ENCODE measurements around the gene NCKAP1. TPM values are rescaled to one million over a fixed set of nuclear protein-coding genes. Genes with fewer than 3 reads are reported as not detected.
"Not testable (repeated sequence)": the region's sequence is repeated elsewhere in the genome, so short reads cannot be mapped to it uniquely, and the experiment has no call there.

Gene NCKAP1, protein sequence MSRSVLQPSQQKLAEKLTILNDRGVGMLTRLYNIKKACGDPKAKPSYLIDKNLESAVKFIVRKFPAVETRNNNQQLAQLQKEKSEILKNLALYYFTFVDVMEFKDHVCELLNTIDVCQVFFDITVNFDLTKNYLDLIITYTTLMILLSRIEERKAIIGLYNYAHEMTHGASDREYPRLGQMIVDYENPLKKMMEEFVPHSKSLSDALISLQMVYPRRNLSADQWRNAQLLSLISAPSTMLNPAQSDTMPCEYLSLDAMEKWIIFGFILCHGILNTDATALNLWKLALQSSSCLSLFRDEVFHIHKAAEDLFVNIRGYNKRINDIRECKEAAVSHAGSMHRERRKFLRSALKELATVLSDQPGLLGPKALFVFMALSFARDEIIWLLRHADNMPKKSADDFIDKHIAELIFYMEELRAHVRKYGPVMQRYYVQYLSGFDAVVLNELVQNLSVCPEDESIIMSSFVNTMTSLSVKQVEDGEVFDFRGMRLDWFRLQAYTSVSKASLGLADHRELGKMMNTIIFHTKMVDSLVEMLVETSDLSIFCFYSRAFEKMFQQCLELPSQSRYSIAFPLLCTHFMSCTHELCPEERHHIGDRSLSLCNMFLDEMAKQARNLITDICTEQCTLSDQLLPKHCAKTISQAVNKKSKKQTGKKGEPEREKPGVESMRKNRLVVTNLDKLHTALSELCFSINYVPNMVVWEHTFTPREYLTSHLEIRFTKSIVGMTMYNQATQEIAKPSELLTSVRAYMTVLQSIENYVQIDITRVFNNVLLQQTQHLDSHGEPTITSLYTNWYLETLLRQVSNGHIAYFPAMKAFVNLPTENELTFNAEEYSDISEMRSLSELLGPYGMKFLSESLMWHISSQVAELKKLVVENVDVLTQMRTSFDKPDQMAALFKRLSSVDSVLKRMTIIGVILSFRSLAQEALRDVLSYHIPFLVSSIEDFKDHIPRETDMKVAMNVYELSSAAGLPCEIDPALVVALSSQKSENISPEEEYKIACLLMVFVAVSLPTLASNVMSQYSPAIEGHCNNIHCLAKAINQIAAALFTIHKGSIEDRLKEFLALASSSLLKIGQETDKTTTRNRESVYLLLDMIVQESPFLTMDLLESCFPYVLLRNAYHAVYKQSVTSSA
- polyA plus RNA-seq (ENCODE audit: insufficient read length), result 81.7 TPM

DNA sequence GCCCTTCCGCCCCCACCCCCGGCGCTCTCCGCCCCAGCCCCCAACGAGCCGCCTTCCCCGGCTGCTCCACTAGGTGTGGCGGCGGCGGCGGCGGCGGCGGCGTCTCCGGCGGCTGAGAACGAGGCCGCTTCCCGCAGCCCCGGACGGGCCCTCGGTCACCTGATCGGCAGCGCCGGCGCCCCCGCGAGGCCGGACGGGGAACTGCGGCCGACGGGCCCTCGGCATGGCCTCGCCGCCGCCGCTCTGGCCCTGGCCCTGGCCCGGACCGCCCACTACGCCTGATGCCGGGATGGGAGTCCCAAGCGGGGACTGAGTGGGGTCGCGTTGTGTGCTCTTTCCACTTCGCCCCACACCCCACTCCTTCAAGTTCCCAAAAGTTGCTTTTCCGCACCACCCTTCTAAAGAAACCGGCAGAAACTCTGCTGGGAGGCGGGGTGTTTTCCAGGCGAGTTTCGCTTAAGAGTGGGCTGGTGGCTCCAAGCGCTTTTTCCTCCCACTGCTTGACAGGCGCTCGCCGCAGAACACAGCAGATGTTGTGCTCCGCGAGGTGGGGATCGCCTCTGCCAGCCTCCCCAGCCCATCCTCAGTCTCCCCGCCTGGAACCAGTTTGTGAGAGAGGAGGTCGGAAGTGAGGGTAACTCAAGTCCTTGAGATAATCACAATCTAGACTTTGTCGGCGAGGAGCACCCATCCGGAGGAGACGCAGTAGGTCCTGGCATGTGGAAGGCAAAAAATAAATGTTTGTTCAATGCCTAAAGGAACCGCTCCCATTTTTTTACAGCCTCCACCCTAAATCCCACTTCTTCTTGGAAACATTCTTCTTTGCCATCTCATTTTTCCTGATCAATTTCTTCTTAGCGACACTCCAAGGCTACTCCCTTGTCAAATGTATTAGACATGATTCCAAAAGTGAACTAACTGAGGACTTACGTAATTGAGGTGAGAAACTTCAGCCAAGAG lies at the start of gene NCKAP1:
TSS of gene NCKAP1 (minus strand) at position 117 of the 960 bp plus-strand sequence. CDS start 358 bp downstream, outside the sequence.
- DNase-seq, result peak; percentile 91

DNA sequence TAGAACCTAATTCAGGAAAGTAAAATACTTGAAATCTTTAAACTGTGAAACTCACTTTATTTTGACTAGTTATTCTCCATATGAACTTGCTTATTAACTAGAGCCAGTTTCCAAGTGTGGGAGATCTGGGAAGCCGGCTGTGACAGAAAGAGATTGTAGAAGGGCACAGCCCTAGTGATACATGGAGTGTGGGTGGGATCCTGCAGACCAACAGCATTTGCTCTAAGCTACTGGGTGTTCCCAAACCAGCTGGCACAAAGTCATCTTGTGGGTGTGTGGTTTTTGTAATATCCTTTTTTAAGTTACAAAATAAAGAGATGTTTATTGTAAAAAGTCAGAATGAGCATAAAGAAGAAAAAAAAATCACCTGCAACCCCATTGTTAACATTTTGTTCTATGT lies 43.7 kb upstream of the NCKAP1 start:
- DNase-seq, result no peak

DNA sequence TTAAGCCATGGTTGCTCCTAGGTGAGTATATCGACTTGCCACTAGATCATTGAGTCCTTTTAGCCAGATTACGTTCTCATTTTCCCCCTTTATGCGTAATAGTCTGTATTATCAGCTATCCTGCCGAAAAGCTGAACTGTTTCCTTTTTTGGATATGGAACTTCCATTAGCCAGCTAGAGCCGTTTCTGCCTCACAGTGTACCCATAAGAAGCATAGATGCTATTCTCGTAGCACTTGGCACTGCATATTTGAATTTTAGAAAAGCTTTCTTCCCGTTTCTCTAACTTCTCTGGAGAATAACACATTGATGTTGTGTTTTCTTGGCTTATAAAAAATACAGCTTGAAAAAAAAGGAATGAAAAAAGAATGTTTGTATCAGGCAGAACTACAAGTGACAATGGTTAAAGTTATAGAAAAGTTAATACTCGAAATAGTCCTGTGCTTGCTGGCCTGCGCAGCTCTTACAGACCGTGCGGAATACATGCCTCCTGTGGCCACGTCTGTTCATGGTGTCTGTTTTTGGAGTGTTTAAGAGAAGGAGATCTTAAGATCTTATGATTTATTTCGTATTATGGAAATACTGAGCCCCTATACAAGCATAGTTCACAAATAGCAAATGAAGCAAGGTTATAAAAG lies 41.0 kb upstream of the NCKAP1 start:
- DNase-seq, result no peak

DNA sequence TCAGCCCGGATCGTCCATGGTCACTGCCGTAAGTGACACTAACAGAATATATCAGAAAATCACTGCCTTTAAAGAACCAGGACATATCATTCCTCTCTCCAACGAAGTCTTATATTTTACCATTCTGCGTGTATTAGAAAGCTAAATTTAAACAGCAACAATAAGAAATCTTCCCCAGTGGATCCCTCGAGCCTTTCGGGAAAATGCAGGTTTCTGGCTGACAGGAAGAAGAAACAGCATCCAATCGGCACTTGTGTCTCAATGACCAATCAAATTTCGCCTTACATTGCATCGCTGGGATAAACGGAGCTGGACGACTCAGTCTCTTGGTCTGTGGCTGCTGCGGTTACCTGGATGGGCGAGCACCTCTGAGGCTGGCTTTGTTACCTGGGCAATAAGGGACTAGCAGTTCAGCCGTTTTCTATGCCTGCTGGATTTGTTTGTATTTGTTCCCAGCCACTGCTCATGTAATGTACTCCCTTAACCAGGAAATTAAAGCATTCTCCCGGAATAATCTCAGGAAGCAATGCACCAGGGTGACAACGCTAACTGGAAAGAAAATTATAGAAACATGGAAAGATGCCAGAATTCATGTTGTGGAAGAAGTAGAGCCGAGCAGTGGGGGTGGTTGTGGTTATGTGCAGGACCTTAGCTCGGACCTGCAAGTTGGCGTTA lies 40.3 kb upstream of the NCKAP1 start, which contains the start of gene DUSP19:
TSS of gene DUSP19 (plus strand) at position 284 of the 675 bp plus-strand sequence. CDS start at position 471, 187 bp downstream.
- peak; percentile 94 for DNase-seq

DNA sequence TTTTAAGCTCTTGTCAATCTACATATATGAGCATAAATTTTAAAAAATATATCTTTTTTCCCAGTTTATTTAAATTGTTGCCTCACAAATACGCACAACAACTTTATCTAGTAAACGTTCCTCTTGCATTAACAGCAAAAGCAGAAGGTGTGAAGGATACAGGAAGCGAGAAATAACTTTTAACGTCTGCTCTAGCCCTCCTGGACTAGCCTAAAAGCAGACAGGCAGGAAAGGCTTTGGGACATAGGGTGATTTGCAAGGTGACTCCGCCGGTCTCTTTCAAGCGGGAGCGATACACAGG lies 39.9 kb upstream of the NCKAP1 start:
- no peak for DNase-seq

DNA sequence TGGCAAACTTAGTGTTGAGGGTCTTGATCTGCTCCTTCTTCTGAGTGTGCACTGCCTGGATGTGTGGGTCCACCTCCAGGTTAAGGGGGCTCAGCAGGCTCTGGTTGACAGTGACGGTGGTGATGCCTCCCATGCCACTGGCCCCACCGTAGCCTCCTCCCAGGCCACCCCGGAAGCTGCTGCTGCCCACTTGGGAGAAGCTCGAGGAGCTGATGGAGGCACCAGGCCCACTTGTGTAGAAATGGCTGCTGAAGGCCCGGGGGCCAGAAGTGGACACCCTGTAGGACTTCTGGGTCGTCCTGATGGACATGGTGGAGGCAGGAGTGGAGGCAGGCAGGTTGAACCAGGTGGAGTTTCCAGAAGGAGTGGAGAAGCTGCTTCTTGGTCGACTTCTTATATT lies 33.9 kb upstream of the NCKAP1 start:
- no peak for DNase-seq

DNA sequence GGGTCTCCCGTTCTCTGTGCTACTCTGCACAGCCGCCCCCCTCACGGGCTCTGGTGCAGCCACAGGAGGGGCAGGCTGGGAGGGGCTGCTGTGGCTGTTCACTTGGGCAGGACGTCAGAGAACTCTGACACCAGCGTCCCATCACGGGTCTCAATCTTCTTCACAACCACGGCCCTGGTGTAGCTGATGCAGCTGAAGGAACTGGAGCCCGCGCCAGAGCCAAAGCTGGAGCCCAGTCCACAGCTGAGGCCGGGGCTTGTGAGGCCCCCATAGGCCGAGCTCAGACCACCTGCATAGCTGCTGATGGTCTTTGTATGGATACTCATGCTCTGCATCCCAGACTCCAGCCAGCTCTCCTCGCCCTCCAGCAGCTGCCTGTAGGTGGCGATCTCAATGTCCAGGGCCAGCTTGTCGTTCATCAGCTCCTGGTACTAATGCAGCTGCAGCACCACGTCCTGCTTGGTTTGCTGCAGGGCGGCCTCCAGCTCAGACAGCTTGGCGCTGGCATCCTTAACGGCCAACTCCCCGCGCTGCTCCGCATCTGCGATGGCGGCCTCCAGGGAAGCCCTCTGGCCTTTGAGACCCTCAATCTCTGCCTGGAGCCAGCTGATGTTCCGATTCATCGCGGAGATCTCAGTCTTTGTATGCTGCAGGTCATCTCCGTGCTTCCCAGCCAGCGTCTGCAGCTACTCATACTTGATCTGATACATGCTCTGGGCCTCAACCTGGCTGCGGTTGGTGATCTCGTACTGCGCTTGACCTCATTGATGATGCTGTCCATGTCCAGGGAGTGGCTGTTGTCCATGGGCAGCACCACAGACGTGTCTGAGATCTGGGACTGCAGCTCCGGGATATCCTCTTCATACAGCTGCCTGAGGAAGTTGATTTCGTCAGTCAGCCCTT lies 32.9 kb upstream of the NCKAP1 start:
- DNase-seq, result no peak

DNA sequence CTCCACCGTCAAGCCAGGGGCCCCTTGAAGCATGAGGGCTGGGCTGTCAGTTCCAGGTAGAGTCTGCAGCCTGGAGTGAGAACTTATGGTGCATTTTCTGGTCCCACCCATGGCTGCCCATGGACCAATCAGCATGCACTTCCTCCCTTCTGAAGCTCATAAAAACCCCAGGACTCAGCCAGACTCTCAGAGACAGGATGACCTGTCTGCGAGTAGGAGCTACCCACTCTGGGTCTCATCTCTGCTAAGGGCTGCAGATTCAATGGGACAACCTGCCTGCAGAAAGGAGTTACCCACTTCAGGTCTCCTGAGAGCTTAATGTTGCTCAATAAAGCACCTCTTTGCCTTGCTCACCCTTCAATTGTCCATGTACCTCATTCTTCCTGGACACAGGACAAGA lies 30.9 kb upstream of the NCKAP1 start:
- DNase-seq, result no peak

DNA sequence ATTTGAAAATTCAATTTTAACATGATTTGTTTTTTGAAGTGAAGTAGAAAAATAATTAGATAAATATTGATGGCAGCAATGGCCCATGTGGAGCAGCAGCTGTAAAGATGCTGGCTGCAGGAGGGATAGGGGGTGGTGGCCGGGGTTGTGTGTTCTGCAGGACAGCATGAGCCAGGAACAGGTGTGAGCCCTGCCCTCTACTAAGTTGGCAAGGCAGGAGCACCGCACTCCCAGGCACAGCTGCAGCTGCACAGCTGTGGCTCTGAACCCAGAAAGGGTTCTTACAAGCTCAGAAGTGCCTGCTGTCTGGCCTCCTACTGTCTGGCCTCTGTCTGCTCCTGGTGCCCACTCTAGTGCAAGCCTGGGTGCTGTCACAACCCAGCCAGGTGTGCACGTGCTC lies 30.3 kb upstream of the NCKAP1 start:
- no peak for DNase-seq

DNA sequence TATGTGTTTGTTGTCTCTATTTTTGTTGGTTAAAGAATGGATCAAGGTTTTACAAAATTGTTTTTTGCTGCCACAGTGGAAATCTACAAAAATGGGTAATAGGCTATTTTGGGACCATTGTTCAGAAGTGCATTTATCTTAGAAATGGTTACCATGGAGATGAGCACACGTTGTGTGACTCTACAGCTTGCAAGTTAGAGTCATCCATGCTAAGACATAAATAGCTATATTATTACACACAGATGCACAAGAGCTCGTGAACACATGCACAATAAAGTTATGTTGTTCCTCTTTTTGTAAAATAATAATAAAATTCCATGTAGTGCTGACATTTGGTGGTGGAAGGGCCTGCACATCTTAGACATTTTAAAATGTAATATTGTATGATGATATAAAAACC lies 24.8 kb upstream of the NCKAP1 start:
- DNase-seq, result no peak

DNA sequence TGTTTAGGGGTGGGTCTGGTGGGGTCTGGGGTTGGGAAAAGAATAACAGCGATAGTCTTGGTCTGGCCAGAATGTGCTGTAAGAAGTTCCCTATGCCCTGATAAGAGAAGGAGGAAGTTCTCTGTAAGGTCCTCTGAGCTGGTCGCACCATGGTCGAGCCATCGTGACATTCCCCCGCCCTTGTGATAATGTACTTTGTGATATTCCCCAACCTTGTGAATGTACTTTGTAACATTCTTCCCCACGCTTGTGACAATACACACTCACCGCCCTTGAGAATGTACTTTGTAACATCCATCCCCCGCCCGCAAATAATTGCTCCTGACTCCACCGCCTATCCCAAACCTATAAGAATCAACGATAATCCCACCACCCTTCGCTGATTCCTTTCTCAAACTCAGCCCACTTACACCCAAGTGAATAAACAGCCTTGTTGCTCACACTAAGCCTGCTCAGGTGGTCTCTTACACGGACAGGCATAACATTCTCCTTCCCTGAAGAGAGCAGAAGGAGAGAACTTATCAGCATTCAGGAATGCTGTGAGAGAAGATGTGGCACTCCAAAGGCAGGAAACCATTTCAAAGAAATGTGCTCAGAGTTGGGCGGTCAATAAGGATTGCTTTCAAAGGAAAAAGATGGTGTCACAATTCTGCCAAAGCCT lies 22.4 kb upstream of the NCKAP1 start:
- DNase-seq, result no peak

DNA sequence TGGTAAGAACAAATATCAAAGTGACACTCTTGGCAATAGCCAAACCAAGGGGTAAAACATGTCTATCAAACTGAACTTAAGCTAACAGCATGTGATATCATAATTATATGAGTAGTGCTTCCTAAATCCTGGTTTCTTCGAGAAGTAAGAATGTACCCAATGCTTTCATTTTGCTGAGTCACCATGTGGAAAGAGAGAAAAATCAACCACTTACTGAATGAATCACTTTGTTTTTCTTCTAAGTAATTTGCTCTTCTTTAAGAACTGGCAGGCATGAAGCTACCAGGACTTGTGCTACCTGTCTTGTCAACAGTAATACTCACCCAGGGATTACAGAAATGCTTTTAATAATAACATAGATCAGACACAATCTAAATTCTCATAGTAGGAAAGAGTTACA lies 21.3 kb upstream of the NCKAP1 start:
- DNase-seq, result no peak

DNA sequence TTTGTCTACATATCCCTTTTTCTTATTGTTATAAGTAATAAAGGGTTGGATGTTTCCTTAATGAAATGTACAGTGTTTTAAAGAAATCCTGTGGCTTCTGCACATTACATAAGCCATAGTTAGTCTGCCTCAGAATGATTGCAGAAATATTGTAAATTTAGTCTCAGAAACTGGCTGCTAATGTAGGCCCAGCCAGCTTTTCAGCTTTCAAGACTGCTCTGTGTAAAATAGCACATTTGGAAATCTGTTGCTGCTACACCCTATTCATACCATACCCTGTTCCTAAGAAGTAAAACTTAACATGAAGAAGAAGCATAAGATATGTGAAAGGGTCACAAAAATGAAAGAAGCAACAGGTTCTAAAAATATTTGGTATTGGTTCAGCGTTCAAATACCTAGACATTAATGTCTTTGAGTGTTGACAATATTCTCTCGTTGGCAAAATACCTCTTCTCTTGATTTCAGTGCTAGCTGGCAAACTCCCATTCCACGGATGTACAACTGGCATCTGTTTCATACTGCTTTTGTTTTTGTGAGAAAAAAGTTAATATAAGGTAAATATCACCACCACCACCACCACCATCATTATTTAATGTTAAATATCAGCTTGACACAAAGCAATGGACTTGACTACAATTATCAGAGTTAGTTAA lies 19.2 kb upstream of the NCKAP1 start:
- DNase-seq, result no peak

DNA sequence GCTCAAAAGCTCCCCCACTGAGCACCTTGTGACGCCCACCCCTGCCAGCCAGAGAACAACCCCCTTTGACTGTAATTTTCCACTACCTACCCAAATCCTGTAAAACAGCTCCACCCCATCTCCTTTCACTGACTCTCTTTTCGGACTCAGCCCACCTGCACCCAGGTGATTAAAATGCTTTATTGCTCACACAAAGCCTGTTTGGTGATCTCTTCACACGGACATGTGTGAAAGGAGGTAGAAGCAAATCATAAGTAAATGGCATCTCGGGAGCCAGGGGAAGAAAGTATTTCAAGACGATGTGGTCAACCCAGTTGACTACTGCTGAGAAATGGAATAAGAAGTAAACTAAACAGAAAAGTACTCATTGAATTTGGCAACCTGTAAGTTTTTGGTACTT lies 11.2 kb upstream of the NCKAP1 start:
- no peak for DNase-seq

DNA sequence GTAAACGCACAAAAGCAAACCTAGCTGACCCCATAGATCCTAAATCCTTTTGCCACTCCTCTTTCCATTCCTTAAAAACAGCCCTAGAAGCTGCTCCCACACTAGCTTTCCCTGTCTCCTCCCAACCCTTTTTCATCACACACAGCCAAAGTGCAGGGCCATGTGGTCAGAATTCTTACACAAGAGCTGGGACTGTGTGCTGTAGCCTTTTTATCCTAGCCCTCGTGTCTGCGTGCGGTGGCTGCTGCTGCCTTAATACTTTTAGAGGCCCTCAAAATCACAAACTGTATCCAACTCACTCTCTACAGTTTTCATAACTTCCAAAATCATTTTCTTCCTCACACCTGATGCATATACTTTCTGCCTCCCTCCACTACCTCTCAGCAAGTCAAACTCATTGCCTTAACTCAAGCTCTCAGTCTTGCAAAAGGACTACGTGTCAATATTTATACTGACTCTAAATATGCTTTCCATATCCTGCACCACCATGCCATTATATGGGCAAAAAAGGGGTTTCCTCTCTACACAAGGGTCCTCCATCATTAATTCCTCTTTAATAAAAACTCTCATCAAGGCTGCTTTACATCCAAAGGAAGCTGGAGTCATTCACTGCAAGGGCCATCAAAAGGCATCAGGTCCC lies 9.3 kb upstream of the NCKAP1 start:
- DNase-seq, result not testable (repeated sequence)

DNA sequence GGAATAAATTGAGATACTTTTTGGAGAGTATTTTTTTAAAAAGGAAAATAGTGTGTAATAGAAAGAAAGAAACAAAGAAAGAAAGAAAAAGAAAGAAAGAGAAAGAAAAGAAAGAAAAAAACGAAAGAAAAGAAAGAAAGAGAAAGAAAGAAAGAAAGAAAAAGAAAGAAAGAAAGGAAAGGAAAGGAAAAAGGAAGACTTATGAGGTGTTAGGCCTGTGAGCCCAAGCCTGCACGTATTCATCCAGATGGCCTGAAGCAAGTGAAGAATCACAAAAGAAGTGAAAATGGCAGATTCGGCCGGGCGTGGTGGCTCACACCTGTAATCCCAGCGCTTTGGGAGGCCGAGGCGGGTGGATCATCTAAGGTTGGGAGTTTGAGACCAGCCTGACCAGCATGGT lies 5.3 kb upstream of the NCKAP1 start:
- not testable (repeated sequence) for DNase-seq

DNA sequence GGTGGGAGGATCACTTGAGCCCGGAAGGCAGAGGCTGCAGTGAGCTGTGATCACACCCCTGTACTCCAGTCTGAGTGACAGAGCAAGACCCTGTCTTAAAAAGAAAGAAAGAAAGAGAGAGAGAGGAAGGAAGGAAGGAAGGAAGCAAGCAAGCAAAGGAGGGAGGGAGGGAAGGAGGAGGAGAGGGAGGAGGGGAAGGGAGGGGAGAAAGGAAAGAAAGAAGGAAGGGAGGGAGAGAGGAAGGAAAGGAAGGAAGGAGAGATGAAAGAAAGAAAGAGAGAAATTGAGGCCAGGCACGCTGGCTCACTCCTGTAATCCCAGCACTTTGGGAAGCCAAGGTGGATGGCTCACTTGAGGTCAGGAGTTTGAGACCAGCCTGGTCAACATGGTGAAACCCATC lies 2.3 kb upstream of the NCKAP1 start:
- no peak for DNase-seq

Measured in hindlimb muscle (tissue), 1 donor.